Coronary artery (tissue), 2 donors: ENCODE measurements around the gene ZFP62.

Experiments
- DNase-seq: peaks from one replicate; pipeline ENCODE4 v3.0.0-alpha.2; 2017; ENCODE audit warnings: low spot score
- H3K27ac ChIP-seq, 2 donors: fragments of 200-600 bp; sonication (generic); one replicate each; pipeline ENCODE4 v1.5.1; 2016 to 2019
- H3K4me3 ChIP-seq: fragments of 200-600 bp; sonication (generic); 2 replicates; pipeline ENCODE4 v1.5.1; 2016; ENCODE audit warnings: mild to moderate bottlenecking, moderate library complexity
- CTCF ChIP-seq: fragments of 200-600 bp; sonication (generic); IDR thresholded peaks from one replicate; pipeline ENCODE4 v1.5.1; 2019; ENCODE audit warnings: antibody characterized with exemption

ZFP62 gene

GRCh38 chr5:180852495-180852894 lies 8.6 kb downstream of the ZFP62 start:
- DNase-seq: no peak
- no peak for TF ChIP-seq CTCF
- Histone ChIP-seq H3K27ac (no peak overlapping the region), H3K4me3 (no peak overlapping the region)

DNA sequence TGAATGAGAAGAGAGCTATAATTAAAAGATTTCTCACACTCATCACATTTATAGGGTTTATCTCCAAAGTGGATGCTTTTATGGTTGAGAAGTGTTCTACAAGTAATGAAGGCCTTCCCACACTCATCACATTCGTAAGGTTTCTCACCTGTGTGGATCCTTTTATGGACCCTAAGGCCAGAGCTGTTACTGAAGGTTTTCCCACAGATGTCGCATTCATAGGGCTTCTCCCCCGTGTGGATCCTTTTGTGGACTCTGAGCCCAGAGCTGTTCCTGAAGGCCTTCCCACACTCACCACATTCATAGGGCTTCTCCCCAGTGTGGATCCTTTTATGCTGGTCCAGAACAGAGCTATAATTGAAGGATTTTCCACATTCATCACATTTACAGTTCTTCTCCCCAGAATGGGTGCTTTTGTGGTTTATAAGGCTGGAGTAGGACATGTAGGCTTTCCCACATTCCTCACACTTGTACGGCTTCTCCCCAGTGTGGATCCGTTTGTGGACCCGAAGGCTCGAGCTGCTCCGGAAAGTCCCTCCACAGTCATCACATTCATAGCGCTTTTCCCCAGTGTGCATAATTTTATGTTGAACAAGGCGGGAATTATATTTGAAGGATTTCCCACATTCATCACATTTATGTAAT lies 10.5 kb downstream of the ZFP62 start:
- DNase-seq: no peak
- Histone ChIP-seq H3K4me3 (no peak overlapping the region), H3K27ac (no peak overlapping the region)
- no peak for TF ChIP-seq CTCF

- no peak for DNase-seq
- no peak for TF ChIP-seq CTCF
- Histone ChIP-seq H3K27ac (no peak overlapping the region), H3K4me3 (no peak overlapping the region)
These were observed 11.2 kb downstream of the ZFP62 start for GRCh38 chr5:180849827-180850226.

DNA sequence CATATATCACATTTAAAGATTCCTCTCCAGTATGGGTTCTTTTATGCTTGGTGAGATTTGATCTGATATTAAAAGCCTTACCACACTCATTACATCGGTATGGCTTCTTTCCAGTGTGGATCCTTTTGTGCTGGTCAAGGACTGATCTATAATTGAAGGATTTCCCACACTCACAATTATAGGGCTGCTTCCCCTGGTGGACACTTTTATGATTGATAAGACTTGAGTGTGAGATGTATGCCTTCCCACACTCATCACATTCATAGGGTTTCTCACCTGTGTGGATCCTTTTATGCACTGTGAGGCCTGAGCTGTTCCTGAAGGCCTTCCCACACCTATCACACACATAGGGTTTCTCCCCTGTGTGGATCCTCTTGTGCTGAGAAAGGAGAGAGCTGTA lies 12.2 kb downstream of the ZFP62 start:
- no peak overlapping the region for H3K4me3 ChIP-seq
- H3K27ac ChIP-seq: no peak overlapping the region
- no peak for TF ChIP-seq CTCF
- DNase-seq: no peak

DNA sequence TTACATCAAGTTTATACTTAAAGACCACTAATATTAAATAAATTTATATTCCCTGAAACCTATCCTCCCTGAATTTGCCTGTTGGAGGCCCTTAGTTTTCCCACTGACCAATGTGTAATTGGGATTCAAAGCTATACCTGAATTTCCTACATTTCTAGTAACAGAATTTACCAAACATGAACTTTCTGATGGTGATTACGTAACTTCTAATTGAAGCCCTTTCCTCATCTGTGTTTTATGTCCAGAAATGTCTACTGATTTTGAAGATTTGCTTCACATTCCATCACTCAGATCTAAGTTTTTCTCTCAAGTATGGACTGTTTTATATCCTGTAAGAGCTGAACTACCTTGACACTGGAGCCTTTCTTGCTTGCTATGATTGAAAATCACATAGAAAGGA lies 12.8 kb downstream of the ZFP62 start:
- TF ChIP-seq CTCF: no peak

DNA sequence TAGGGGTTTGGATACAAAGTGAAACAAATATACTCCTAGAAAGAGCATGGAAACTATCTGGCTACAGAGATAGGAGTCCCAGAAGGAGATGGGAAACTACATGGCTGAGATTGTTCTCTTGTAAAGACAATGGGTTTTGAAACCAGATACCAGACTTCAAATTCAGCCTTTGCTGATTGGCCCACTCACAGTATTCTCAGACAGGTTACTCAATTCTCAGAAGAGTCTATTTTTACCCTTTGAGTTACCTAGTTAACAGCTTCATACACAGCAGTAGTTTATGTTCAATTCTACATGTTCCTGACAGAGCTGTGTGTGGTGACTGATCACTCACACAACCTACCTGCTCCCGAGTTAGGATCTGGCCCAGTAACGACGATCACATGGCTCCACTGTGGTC lies 14.1 kb downstream of the ZFP62 start:
- no peak for DNase-seq
- Histone ChIP-seq H3K27ac (no peak overlapping the region), H3K4me3 (no peak overlapping the region)
- no peak for TF ChIP-seq CTCF

More for the DNA sequence above, 12.8 kb downstream of the ZFP62 start:
- Histone ChIP-seq H3K27ac (no peak overlapping the region), H3K4me3 (no peak overlapping the region)
- no peak for DNase-seq

GRCh38 chr5:180844858-180845257 lies 16.2 kb downstream of the ZFP62 start:
- DNase-seq: no peak
- Histone ChIP-seq H3K4me3 (no peak overlapping the region), H3K27ac (no peak overlapping the region)
- TF ChIP-seq CTCF: no peak
